ENCODE results near the gene OGG1.

OGG1 gene

DNA sequence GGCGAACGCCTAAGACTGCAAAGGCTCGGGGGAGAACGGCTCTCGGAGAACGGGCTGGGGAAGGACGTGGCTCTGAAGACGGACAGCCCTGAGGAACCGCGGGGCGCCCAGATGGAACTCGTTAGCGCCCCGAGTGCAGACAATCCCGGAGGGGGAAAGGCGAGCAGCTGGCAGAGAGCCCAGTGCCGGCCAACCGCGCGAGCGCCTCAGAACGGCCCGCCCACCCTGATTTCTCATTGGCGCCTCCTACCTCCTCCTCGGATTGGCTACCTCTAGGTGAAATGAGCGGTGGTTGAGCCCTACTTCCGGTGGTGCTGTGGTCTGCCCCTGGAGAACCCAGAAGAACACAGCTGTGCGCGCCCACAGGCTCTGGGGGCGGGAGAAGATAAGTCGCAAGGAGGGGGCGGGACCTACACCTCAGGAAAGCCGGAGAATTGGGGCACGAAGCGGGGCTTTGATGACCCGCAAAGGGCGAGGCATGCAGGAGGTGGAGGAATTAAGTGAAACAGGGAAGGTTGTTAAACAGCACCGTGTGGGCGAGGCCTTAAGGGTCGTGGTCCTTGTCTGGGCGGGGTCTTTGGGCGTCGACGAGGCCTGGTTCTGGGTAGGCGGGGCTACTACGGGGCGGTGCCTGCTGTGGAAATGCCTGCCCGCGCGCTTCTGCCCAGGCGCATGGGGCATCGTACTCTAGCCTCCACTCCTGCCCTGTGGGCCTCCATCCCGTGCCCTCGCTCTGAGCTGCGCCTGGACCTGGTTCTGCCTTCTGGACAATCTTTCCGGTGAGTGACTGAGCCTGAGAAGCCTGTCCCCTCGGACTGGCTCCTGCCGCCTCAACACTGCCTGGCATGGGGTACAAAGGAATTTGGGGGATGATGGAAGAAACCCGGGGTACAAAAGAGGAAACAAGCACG, at the start of gene OGG1 (continued):
- TF ChIP-seq ZNF23 (tag by site-specific recombination; IDR thresholded peaks at IDR 0.05; ENCODE audit: borderline replicate concordance) (no peak), ZNF707 (tag by site-specific recombination; IDR thresholded peaks at IDR 0.05) (no peak), ZNF629 (tag by site-specific recombination; IDR thresholded peaks at IDR 0.05) (peak; percentile 71), ZNF510 (tag by site-specific recombination; IDR thresholded peaks at IDR 0.05; ENCODE audit: insufficient replicate concordance) (no peak), ZNF423 (tag by site-specific recombination; IDR thresholded peaks at IDR 0.05) (peak; percentile 88), KLF8 (tag by site-specific recombination; IDR thresholded peaks at IDR 0.05) (peak; percentile 99), ZBTB20 (tag by site-specific recombination; IDR thresholded peaks at IDR 0.05) (peak; percentile 82), ZBTB7A (tag by site-specific recombination; IDR thresholded peaks at IDR 0.05; ENCODE audit: low read depth) (peak; percentile 79; the same call in 1 of the 2 replicates), ZNF555 (tag by site-specific recombination; conservative IDR thresholded peaks at IDR 0.05) (no peak), ZSCAN30 (tag by site-specific recombination; IDR thresholded peaks at IDR 0.05) (peak; percentile 56; the same call in 1 of the 2 replicates), ZFHX2 (tag by site-specific recombination; conservative IDR thresholded peaks at IDR 0.05) (peak; percentile 99), KLF1 (tag by site-specific recombination; IDR thresholded peaks at IDR 0.05) (peak; percentile 98), ZNF175 (tag by site-specific recombination; IDR thresholded peaks at IDR 0.05) (no peak), ZNF335 (tag by site-specific recombination; conservative IDR thresholded peaks at IDR 0.05) (peak; percentile 96), ZNF558 (tag by site-specific recombination; IDR thresholded peaks at IDR 0.05) (no peak), ZNF76 (tag by site-specific recombination; IDR thresholded peaks at IDR 0.05; ENCODE audit: borderline replicate concordance, low read depth) (peak; percentile 28; the same call in 1 of the 2 replicates), GFI1B (tag by site-specific recombination; IDR thresholded peaks at IDR 0.05) (0 out of 2 replicates have a peak, but pooled peaks have one; percentile 39), ZNF2 (tag by site-specific recombination; IDR thresholded peaks at IDR 0.05) (peak; percentile 78), GLIS1 (tag by site-specific recombination; IDR thresholded peaks at IDR 0.05) (peak; percentile 59)
- TF ChIP-seq, protein P1, sequence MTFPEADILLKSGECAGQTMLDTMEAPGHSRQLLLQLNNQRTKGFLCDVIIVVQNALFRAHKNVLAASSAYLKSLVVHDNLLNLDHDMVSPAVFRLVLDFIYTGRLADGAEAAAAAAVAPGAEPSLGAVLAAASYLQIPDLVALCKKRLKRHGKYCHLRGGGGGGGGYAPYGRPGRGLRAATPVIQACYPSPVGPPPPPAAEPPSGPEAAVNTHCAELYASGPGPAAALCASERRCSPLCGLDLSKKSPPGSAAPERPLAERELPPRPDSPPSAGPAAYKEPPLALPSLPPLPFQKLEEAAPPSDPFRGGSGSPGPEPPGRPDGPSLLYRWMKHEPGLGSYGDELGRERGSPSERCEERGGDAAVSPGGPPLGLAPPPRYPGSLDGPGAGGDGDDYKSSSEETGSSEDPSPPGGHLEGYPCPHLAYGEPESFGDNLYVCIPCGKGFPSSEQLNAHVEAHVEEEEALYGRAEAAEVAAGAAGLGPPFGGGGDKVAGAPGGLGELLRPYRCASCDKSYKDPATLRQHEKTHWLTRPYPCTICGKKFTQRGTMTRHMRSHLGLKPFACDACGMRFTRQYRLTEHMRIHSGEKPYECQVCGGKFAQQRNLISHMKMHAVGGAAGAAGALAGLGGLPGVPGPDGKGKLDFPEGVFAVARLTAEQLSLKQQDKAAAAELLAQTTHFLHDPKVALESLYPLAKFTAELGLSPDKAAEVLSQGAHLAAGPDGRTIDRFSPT (tag by site-specific recombination; IDR thresholded peaks at IDR 0.05), result peak; percentile 94
- TF ChIP-seq, protein P2, sequence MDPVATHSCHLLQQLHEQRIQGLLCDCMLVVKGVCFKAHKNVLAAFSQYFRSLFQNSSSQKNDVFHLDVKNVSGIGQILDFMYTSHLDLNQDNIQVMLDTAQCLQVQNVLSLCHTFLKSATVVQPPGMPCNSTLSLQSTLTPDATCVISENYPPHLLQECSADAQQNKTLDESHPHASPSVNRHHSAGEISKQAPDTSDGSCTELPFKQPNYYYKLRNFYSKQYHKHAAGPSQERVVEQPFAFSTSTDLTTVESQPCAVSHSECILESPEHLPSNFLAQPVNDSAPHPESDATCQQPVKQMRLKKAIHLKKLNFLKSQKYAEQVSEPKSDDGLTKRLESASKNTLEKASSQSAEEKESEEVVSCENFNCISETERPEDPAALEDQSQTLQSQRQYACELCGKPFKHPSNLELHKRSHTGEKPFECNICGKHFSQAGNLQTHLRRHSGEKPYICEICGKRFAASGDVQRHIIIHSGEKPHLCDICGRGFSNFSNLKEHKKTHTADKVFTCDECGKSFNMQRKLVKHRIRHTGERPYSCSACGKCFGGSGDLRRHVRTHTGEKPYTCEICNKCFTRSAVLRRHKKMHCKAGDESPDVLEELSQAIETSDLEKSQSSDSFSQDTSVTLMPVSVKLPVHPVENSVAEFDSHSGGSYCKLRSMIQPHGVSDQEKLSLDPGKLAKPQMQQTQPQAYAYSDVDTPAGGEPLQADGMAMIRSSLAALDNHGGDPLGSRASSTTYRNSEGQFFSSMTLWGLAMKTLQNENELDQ (tag by site-specific recombination; IDR thresholded peaks at IDR 0.05; ENCODE audit: low read depth), result no peak
- TF ChIP-seq, protein P3, sequence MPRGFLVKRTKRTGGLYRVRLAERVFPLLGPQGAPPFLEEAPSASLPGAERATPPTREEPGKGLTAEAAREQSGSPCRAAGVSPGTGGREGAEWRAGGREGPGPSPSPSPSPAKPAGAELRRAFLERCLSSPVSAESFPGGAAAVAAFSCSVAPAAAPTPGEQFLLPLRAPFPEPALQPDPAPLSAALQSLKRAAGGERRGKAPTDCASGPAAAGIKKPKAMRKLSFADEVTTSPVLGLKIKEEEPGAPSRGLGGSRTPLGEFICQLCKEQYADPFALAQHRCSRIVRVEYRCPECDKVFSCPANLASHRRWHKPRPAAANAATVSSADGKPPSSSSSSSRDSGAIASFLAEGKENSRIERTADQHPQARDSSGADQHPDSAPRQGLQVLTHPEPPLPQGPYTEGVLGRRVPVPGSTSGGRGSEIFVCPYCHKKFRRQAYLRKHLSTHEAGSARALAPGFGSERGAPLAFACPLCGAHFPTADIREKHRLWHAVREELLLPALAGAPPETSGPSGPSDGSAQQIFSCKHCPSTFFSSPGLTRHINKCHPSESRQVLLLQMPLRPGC (tag by site-specific recombination; IDR thresholded peaks at IDR 0.05), result peak; percentile 32; the same call in 1 of the 2 replicates
- TF ChIP-seq, protein P4, sequence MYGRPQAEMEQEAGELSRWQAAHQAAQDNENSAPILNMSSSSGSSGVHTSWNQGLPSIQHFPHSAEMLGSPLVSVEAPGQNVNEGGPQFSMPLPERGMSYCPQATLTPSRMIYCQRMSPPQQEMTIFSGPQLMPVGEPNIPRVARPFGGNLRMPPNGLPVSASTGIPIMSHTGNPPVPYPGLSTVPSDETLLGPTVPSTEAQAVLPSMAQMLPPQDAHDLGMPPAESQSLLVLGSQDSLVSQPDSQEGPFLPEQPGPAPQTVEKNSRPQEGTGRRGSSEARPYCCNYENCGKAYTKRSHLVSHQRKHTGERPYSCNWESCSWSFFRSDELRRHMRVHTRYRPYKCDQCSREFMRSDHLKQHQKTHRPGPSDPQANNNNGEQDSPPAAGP (tag by site-specific recombination; IDR thresholded peaks at IDR 0.05), result no peak
- TF ChIP-seq, protein P5, sequence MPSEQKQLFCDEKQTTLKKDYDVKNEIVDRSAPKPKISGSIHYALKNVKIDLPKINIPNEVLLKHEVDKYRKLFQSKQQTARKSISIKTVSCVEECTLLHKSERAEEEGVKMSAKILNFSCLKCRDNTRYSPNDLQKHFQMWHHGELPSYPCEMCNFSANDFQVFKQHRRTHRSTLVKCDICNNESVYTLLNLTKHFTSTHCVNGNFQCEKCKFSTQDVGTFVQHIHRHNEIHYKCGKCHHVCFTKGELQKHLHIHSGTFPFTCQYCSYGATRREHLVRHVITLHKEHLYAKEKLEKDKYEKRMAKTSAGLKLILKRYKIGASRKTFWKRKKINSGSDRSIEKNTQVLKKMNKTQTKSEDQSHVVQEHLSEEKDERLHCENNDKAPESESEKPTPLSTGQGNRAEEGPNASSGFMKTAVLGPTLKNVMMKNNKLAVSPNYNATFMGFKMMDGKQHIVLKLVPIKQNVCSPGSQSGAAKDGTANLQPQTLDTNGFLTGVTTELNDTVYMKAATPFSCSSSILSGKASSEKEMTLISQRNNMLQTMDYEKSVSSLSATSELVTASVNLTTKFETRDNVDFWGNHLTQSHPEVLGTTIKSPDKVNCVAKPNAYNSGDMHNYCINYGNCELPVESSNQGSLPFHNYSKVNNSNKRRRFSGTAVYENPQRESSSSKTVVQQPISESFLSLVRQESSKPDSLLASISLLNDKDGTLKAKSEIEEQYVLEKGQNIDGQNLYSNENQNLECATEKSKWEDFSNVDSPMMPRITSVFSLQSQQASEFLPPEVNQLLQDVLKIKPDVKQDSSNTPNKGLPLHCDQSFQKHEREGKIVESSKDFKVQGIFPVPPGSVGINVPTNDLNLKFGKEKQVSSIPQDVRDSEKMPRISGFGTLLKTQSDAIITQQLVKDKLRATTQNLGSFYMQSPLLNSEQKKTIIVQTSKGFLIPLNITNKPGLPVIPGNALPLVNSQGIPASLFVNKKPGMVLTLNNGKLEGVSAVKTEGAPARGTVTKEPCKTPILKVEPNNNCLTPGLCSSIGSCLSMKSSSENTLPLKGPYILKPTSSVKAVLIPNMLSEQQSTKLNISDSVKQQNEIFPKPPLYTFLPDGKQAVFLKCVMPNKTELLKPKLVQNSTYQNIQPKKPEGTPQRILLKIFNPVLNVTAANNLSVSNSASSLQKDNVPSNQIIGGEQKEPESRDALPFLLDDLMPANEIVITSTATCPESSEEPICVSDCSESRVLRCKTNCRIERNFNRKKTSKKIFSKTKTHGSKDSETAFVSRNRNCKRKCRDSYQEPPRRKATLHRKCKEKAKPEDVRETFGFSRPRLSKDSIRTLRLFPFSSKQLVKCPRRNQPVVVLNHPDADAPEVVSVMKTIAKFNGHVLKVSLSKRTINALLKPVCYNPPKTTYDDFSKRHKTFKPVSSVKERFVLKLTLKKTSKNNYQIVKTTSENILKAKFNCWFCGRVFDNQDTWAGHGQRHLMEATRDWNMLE (tag by site-specific recombination; conservative IDR thresholded peaks at IDR 0.05; ENCODE audit: low read depth), result no peak
- TF ChIP-seq, protein P6, sequence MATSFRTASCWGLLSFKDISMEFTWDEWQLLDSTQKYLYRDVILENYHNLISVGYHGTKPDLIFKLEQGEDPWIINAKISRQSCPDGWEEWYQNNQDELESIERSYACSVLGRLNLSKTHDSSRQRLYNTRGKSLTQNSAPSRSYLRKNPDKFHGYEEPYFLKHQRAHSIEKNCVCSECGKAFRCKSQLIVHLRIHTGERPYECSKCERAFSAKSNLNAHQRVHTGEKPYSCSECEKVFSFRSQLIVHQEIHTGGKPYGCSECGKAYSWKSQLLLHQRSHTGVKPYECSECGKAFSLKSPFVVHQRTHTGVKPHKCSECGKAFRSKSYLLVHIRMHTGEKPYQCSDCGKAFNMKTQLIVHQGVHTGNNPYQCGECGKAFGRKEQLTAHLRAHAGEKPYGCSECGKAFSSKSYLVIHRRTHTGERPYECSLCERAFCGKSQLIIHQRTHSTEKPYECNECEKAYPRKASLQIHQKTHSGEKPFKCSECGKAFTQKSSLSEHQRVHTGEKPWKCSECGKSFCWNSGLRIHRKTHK (tag by site-specific recombination; IDR thresholded peaks at IDR 0.05), result no peak

Data from HEK293 (cell line).